Stimulated activated memory B cell treated with anti-CD40 and anti-IgM and Interleukin-4, amounts not matched to agents 10 μg/mL and 1 μg/mL and 100 μg/mL, for 72 hours (primary cell): ENCODE results near the gene PTPRF.
"Not testable (repeated sequence)": the region's sequence is repeated elsewhere in the genome, so short reads cannot be mapped to it uniquely, and the experiment has no call there.

Experiments
- ATAC-seq: fragments of 150-1000 bp; cut with Tn5 transposase; 2 replicates; pipeline ENCODE4 v1.10.0; 2021
- H3K27ac Mint-ChIP-seq: one replicate; pipeline ENCODE4 v1.8.0; 2022; ENCODE audit warnings: mild to moderate bottlenecking, mixed read lengths
- H3K27me3 Mint-ChIP-seq: one replicate; pipeline ENCODE4 v1.8.0; 2022; ENCODE audit warnings: mixed read lengths
- H3K36me3 Mint-ChIP-seq: one replicate; pipeline ENCODE4 v1.8.0; 2022; ENCODE audit warnings: mixed read lengths
- H3K4me1 Mint-ChIP-seq: one replicate; pipeline ENCODE4 v1.8.0; 2022; ENCODE audit warnings: mixed read lengths
- H3K4me3 Mint-ChIP-seq: one replicate; pipeline ENCODE4 v1.8.0; 2022; ENCODE audit warnings: mild to moderate bottlenecking, moderate library complexity, mixed read lengths
- H3K9me3 Mint-ChIP-seq: one replicate; pipeline ENCODE4 v1.8.0; 2022; ENCODE audit warnings: mixed read lengths

Gene PTPRF

GRCh38 chr1:43645461-43645860 lies 114.8 kb downstream of the PTPRF start:
- no peak overlapping the region for H3K27ac Mint-ChIP-seq
- peaks cover 7% of the 10 kb centered on the region for H3K4me1 Mint-ChIP-seq
- ATAC-seq = no peak
- H3K36me3 Mint-ChIP-seq = no peaks in the 10 kb centered on the region
- H3K9me3 Mint-ChIP-seq = no peaks in the 10 kb centered on the region
- no peak overlapping the region for H3K4me3 Mint-ChIP-seq
- peaks cover 8% of the 10 kb centered on the region for H3K27me3 Mint-ChIP-seq

DNA sequence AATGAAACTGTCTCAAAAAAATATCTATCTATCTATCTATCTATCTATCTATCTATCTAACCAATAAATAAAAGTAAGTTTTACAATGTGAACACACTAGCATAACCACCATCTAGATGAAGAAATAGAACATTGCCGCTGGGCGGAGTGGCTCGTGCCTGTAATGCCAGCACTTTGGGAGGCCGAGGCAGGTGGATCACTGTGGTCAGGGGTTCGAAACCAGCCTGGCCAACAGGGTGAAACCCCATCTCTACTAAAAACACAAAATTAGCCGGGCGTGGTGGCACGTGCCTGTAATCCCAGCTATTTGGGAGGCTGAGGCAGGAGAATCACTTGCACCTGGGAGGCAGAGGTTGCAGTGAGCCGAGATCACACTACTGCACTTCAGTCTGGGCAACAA lies 116.6 kb downstream of the PTPRF start:
- H3K36me3 Mint-ChIP-seq, H3K27me3 Mint-ChIP-seq, H3K27ac Mint-ChIP-seq, H3K9me3 Mint-ChIP-seq, H3K4me3 Mint-ChIP-seq, ATAC-seq: not testable (repeated sequence)
- peaks cover 24% of the 10 kb centered on the region for H3K4me1 Mint-ChIP-seq

- peak overlapping the region; percentile 90 for H3K4me3 Mint-ChIP-seq
- peaks cover 31% of the 10 kb centered on the region for H3K4me1 Mint-ChIP-seq
- no peak for ATAC-seq
- H3K27me3 Mint-ChIP-seq = no peaks in the 10 kb centered on the region
- no peak overlapping the region for H3K27ac Mint-ChIP-seq
- no peaks in the 10 kb centered on the region for H3K9me3 Mint-ChIP-seq
- H3K36me3 Mint-ChIP-seq = peaks cover 5% of the 10 kb centered on the region
Measured at GRCh38 chr1:43648221-43648847, 117.7 kb downstream of the PTPRF start.

GRCh38 chr1:43648876-43649477 lies 118.3 kb downstream of the PTPRF start:
- H3K9me3 Mint-ChIP-seq = no peaks in the 10 kb centered on the region
- no peak for ATAC-seq
- H3K27ac Mint-ChIP-seq = peak overlapping the region; percentile 93
- H3K4me3 Mint-ChIP-seq = peak overlapping the region; percentile 90
- H3K27me3 Mint-ChIP-seq = no peaks in the 10 kb centered on the region
- H3K36me3 Mint-ChIP-seq = peaks cover 10% of the 10 kb centered on the region
- peaks cover 38% of the 10 kb centered on the region for H3K4me1 Mint-ChIP-seq

DNA sequence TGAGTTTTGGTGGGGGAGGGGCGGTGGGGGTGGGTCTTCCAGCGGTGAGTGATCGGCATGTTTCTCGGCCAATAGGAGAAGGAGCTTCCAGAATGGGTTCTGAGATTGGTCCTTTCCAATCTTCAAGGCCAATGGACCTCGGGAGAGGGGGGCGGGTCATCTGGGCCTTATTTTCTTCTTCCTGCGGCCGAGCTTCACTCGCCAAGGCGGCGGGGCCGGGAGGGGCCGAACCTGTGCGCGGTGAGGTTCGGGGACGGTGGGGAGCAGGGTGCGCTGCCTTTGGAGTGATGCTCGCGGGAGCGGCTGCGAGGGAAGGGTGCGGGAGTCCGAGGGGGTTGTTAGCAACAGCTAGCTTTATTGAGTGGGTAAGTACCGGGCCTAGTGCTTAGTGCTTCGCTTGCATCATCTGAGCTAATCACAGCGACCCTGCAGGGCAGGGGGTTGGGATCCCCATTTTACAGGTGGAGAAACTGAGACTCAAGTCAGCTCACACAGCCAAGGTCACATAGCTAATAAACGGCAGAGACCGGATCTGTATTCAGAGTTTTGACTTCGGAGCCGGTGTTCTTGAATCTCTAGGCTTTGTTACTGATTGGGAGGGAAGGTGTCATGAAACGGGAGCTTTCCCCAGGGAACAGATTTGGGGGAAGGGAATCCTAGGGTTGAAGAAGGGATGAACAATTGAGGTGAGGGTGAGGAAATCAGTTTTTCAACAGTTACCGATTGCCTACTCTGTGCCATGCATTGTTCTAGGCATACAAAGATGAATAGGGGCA lies 119.8 kb downstream of the PTPRF start:
- peak; percentile 91 for ATAC-seq
- peaks cover 19% of the 10 kb centered on the region for H3K36me3 Mint-ChIP-seq
- H3K4me3 Mint-ChIP-seq = peak overlapping the region; percentile 90
- no peaks in the 10 kb centered on the region for H3K27me3 Mint-ChIP-seq
- H3K27ac Mint-ChIP-seq = peak overlapping the region; percentile 93
- H3K9me3 Mint-ChIP-seq = no peaks in the 10 kb centered on the region
- H3K4me1 Mint-ChIP-seq = peaks cover 46% of the 10 kb centered on the region

GRCh38 chr1:43651188-43651587 lies 120.5 kb downstream of the PTPRF start:
- no peaks in the 10 kb centered on the region for H3K9me3 Mint-ChIP-seq
- peaks cover 26% of the 10 kb centered on the region for H3K36me3 Mint-ChIP-seq
- H3K4me3 Mint-ChIP-seq = peak overlapping the region; percentile 90
- ATAC-seq = no peak
- no peaks in the 10 kb centered on the region for H3K27me3 Mint-ChIP-seq
- H3K27ac Mint-ChIP-seq = peak overlapping the region; percentile 93
- H3K4me1 Mint-ChIP-seq = peaks cover 53% of the 10 kb centered on the region

GRCh38 chr1:43651902-43652301 lies 121.2 kb downstream of the PTPRF start:
- H3K4me1 Mint-ChIP-seq = peaks cover 55% of the 10 kb centered on the region
- no peaks in the 10 kb centered on the region for H3K9me3 Mint-ChIP-seq
- H3K27ac Mint-ChIP-seq = peak overlapping the region; percentile 93
- peak overlapping the region; percentile 90 for H3K4me3 Mint-ChIP-seq
- peaks cover 28% of the 10 kb centered on the region for H3K36me3 Mint-ChIP-seq
- ATAC-seq = no peak
- no peaks in the 10 kb centered on the region for H3K27me3 Mint-ChIP-seq

DNA sequence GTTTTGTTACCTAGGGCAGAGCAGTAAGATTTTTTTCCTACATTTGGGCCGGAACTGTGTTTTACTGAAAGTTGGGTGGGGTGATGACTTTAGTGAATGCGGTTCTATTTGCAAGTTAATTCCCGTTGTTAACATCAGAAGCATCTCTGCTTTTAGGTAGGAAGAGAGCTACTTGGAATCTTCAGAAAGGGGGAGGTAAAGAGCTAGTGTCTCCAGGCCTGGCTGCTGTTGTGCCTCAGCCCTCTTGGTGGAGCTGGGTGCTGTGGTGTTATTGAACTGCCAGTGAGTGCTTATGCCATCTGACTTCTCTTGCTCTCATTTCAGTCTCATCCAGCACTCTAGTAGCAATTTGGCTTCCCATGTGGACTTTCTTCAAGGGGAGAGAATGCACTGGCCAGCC lies 122.7 kb downstream of the PTPRF start:
- peaks cover 28% of the 10 kb centered on the region for H3K36me3 Mint-ChIP-seq
- no peak for ATAC-seq
- H3K4me3 Mint-ChIP-seq = peak overlapping the region; percentile 19
- H3K4me1 Mint-ChIP-seq = peaks cover 55% of the 10 kb centered on the region
- no peaks in the 10 kb centered on the region for H3K27me3 Mint-ChIP-seq
- peak overlapping the region; percentile 76 for H3K27ac Mint-ChIP-seq
- no peaks in the 10 kb centered on the region for H3K9me3 Mint-ChIP-seq

DNA sequence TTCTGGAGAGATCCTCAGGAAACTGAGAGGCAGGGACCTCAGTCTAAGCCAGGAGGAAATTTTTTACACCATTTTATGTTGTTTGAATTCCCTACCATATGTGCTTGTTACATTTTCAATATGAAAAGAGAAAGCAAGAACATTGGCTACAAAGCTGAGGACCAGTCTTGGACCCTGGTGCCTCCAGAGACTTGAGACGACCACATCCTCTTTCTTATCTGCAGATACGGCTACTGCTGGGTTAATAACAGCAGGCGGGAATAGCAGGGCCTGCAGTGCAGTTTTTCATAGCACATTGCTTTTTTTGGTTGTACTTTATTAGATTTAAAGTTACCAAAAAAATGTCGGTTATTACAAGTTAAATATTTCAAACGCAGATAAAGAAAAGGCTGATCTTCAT lies 123.2 kb downstream of the PTPRF start:
- Mint-ChIP-seq H3K27me3 (no peaks in the 10 kb centered on the region), H3K4me1 (peaks cover 52% of the 10 kb centered on the region), H3K27ac (peak overlapping the region; percentile 76), H3K9me3 (no peaks in the 10 kb centered on the region), H3K36me3 (peaks cover 28% of the 10 kb centered on the region), H3K4me3 (peak overlapping the region; percentile 19)
- no peak for ATAC-seq

GRCh38 chr1:43655953-43656352 lies 125.3 kb downstream of the PTPRF start:
- H3K27me3 Mint-ChIP-seq = no peaks in the 10 kb centered on the region
- no peak overlapping the region for H3K27ac Mint-ChIP-seq
- peaks cover 43% of the 10 kb centered on the region for H3K4me1 Mint-ChIP-seq
- H3K36me3 Mint-ChIP-seq = peaks cover 41% of the 10 kb centered on the region
- H3K9me3 Mint-ChIP-seq = no peaks in the 10 kb centered on the region
- H3K4me3 Mint-ChIP-seq = no peak overlapping the region
- peak; percentile 54 for ATAC-seq

DNA sequence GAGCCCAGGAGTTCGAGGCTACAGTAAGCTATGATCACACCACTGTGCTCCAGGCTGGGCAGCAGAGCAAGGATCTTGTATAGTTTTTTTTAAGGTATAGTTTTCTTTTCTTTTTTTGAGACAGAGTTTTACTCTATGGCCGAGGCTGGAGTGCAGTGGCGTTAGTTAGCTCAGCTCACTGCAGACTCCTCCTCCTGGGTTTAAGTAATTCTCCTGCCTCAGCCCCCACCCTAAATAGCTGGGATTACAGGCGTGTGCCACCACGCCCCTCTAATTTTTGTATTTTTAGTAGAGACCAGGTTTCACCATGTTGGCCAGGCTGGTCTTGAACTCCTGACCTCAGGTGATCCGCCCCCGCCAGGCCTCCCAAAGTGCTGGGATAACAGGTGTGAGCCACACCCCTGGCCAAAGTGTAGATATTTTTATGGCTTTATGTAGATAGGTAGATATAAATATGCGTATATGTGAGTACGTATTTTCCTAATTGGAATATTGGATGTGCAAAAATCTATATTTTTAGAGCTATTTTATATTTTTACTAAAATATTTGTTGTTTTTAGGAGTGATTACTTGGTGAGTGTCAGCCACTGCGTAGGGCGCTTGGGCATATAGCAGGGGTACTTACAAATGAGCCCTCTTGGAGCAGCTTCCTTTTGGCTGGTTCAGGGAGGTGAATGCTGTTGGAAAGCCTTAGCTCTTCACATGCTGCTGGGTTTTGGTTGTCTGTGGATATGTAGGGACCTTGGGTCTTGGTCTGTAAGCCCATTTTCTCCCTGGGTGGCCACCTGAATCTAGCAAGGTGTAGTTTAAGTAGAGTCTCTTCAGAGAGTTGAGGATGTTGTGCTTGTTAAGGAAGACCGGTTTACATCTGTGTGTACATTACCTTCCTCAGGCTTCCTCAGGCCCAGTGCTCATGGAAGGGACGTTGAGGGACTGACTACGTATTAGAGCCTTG lies 128.8 kb downstream of the PTPRF start:
- Mint-ChIP-seq H3K27ac (no peak overlapping the region), H3K27me3 (no peaks in the 10 kb centered on the region), H3K36me3 (peaks cover 58% of the 10 kb centered on the region), H3K4me3 (no peak overlapping the region), H3K4me1 (peaks cover 22% of the 10 kb centered on the region), H3K9me3 (no peaks in the 10 kb centered on the region)
- ATAC-seq = no peak

GRCh38 chr1:43660355-43660754 lies 129.7 kb downstream of the PTPRF start:
- Mint-ChIP-seq H3K27me3 (no peaks in the 10 kb centered on the region), H3K36me3 (peaks cover 59% of the 10 kb centered on the region), H3K27ac (no peak overlapping the region), H3K4me1 (peaks cover 25% of the 10 kb centered on the region), H3K4me3 (no peak overlapping the region), H3K9me3 (no peaks in the 10 kb centered on the region)
- ATAC-seq = no peak

- Mint-ChIP-seq H3K4me3 (no peak overlapping the region), H3K27me3 (no peaks in the 10 kb centered on the region), H3K36me3 (peaks cover 83% of the 10 kb centered on the region), H3K4me1 (peaks cover 14% of the 10 kb centered on the region), H3K9me3 (no peaks in the 10 kb centered on the region), H3K27ac (peak overlapping the region; percentile 38)
- ATAC-seq = no peak
Measured at GRCh38 chr1:43664369-43664768, 133.7 kb downstream of the PTPRF start.

- no peaks in the 10 kb centered on the region for H3K27me3 Mint-ChIP-seq
- peaks cover 81% of the 10 kb centered on the region for H3K36me3 Mint-ChIP-seq
- no peak overlapping the region for H3K27ac Mint-ChIP-seq
- peaks cover 14% of the 10 kb centered on the region for H3K4me1 Mint-ChIP-seq
- H3K4me3 Mint-ChIP-seq = no peak overlapping the region
- no peak for ATAC-seq
- no peaks in the 10 kb centered on the region for H3K9me3 Mint-ChIP-seq
Measured at GRCh38 chr1:43666608-43667007, 135.9 kb downstream of the PTPRF start.

- Mint-ChIP-seq H3K27me3 (no peaks in the 10 kb centered on the region), H3K27ac (no peak overlapping the region), H3K4me1 (peaks cover 16% of the 10 kb centered on the region), H3K36me3 (peaks cover 80% of the 10 kb centered on the region), H3K9me3 (no peaks in the 10 kb centered on the region), H3K4me3 (no peak overlapping the region)
- ATAC-seq = no peak
Measured at GRCh38 chr1:43668956-43669355, 138.3 kb downstream of the PTPRF start.
